H9 (cell line): ENCODE measurements around the gene NTNG2. TPM values are rescaled to one million over a fixed set of nuclear protein-coding genes. Genes with fewer than 3 reads are reported as not detected.

Source experiments
- DNase-seq: peaks from one replicate; pipeline ENCODE4 v3.0.0-alpha.2; 2017
- H2AFZ ChIP-seq: one replicate; pipeline ENCODE4 v1.6.1; 2013; ENCODE audit warnings: mild to moderate bottlenecking, low read length, control low read depth, moderate library complexity
- H2AK5ac ChIP-seq: 2 replicates; pipeline ENCODE4 v1.6.1; 2013; ENCODE audit warnings: low read length, control low read depth, mixed read lengths; ENCODE audit not compliant: insufficient read length
- H2BK120ac ChIP-seq: one replicate; pipeline ENCODE4 v1.6.1; 2013; ENCODE audit warnings: low read depth, mild to moderate bottlenecking, low read length, control low read depth, inconsistent platforms; ENCODE audit not compliant: poor library complexity, severe bottlenecking
- H2BK12ac ChIP-seq: 2 replicates; pipeline ENCODE4 v1.6.1; 2013; ENCODE audit warnings: low read length, control low read depth, mixed read lengths, low read depth; ENCODE audit not compliant: insufficient read length
- H2BK15ac ChIP-seq: 2 replicates; pipeline ENCODE4 v1.6.1; 2013; ENCODE audit warnings: low read depth, low read length, control low read depth
- H2BK20ac ChIP-seq: one replicate; pipeline ENCODE4 v1.6.1; 2013; ENCODE audit warnings: low read depth, mild to moderate bottlenecking, low read length, control low read depth, inconsistent platforms; ENCODE audit not compliant: poor library complexity, severe bottlenecking
- H2BK5ac ChIP-seq: 2 replicates; pipeline ENCODE4 v1.6.1; 2013; ENCODE audit warnings: low read length, control low read depth, mixed read lengths; ENCODE audit not compliant: insufficient read length
- H3K14ac ChIP-seq: 2 replicates; pipeline ENCODE4 v1.6.1; 2013; ENCODE audit warnings: low read length, control low read depth; ENCODE audit not compliant: insufficient read depth
- H3K18ac ChIP-seq: 2 replicates; pipeline ENCODE4 v1.6.1; 2013; ENCODE audit warnings: low read depth, mild to moderate bottlenecking, mixed read lengths, low read length, control low read depth; ENCODE audit not compliant: insufficient read length
- H3K23ac ChIP-seq: 2 replicates; pipeline ENCODE4 v1.6.1; 2013; ENCODE audit warnings: low read length, control low read depth, mixed read lengths, low read depth; ENCODE audit not compliant: insufficient read length
- H3K23me2 ChIP-seq: 2 replicates; pipeline ENCODE4 v1.6.1; 2013; ENCODE audit warnings: low read depth, mild to moderate bottlenecking, mixed read lengths, low read length, control low read depth; ENCODE audit not compliant: insufficient read length, poor library complexity, severe bottlenecking
- H3K27ac ChIP-seq: 2 replicates; pipeline ENCODE4 v1.5.1; 2013; ENCODE audit warnings: low read length, control low read depth, mixed read lengths, low read depth; ENCODE audit not compliant: insufficient read length
- H3K27me3 ChIP-seq: 2 replicates; pipeline ENCODE4 v1.6.1; 2013; ENCODE audit warnings: low read length, control low read depth, inconsistent platforms; ENCODE audit not compliant: insufficient read depth
- H3K4ac ChIP-seq: 2 replicates; pipeline ENCODE4 v1.6.1; 2013; ENCODE audit warnings: low read depth, mild to moderate bottlenecking, control low read depth, inconsistent platforms, low read length, moderate library complexity
- H3K4me1 ChIP-seq: 2 replicates; pipeline ENCODE4 v1.6.1; 2013; ENCODE audit warnings: low read length, control low read depth, inconsistent platforms; ENCODE audit not compliant: insufficient read depth
- H3K4me2 ChIP-seq: 2 replicates; pipeline ENCODE4 v1.6.1; 2013; ENCODE audit warnings: low read length, control low read depth, mixed read lengths; ENCODE audit not compliant: insufficient read length, insufficient read depth
- H3K56ac ChIP-seq: 2 replicates; pipeline ENCODE4 v1.6.1; 2013; ENCODE audit warnings: low read depth, mild to moderate bottlenecking, mixed read lengths, low read length, control low read depth; ENCODE audit not compliant: insufficient read length
- H3K79me1 ChIP-seq: 2 replicates; pipeline ENCODE4 v1.6.1; 2013; ENCODE audit warnings: low read depth, mild to moderate bottlenecking, moderate library complexity, low read length, control low read depth, inconsistent platforms; ENCODE audit not compliant: insufficient read depth, poor library complexity, severe bottlenecking
- H3K79me2 ChIP-seq: 2 replicates; pipeline ENCODE4 v1.6.1; 2013; ENCODE audit warnings: low read length, control low read depth, inconsistent platforms; ENCODE audit not compliant: insufficient read depth
- H3K9ac ChIP-seq: 2 replicates; pipeline ENCODE4 v1.6.1; 2013; ENCODE audit warnings: low read length, control low read depth, mixed read lengths; ENCODE audit not compliant: insufficient read length; ENCODE audit errors: extremely low read depth
- H3K9me3 ChIP-seq: one replicate; pipeline ENCODE4 v1.6.1; 2013; ENCODE audit warnings: low read depth, low read length, inconsistent platforms; ENCODE audit not compliant: control insufficient read depth
- H3T11ph ChIP-seq: one replicate; pipeline ENCODE4 v1.6.1; 2013; ENCODE audit warnings: mild to moderate bottlenecking, low read length, control low read depth, inconsistent platforms
- H4K20me1 ChIP-seq: one replicate; pipeline ENCODE4 v1.6.1; 2013; ENCODE audit not compliant: control insufficient read depth, insufficient read length, insufficient read depth
- H4K5ac ChIP-seq: 2 replicates; pipeline ENCODE4 v1.6.1; 2013; ENCODE audit warnings: low read depth, mild to moderate bottlenecking, mixed read lengths, low read length, control low read depth; ENCODE audit not compliant: insufficient read length
- H4K8ac ChIP-seq: replicated peaks from 2 replicates; pipeline ENCODE4 v1.6.1; 2013; ENCODE audit warnings: low read length, control low read depth, mixed read lengths, low read depth; ENCODE audit not compliant: insufficient read length
- H4K91ac ChIP-seq: 2 replicates; pipeline ENCODE4 v1.6.1; 2013; ENCODE audit warnings: low read depth, mild to moderate bottlenecking, moderate library complexity, mixed read lengths, low read length, control low read depth; ENCODE audit not compliant: insufficient read length
- H3K27ac Mint-ChIP-seq, 3 experiments: 2 replicates in 2 of 3; 3 replicates in 1 of 3; pipeline ENCODE4 v1.8.0; 2020 to 2021; ENCODE audit warnings: mixed read lengths in 3 of 3, mild to moderate bottlenecking in 1 of 3, moderate library complexity in 1 of 3
- H3K27me3 Mint-ChIP-seq: 2 replicates; pipeline ENCODE4 v1.8.0; 2021; ENCODE audit warnings: low read depth, mild to moderate bottlenecking, moderate library complexity, mixed read lengths
- H3K36me3 Mint-ChIP-seq, 3 experiments: 2 replicates in 2 of 3; 3 replicates in 1 of 3; pipeline ENCODE4 v1.8.0; 2020 to 2021; ENCODE audit warnings: low read depth in 3 of 3, mixed read lengths in 3 of 3; ENCODE audit not compliant: insufficient read depth in 1 of 3
- H3K4me1 Mint-ChIP-seq, 2 experiments: 2 replicates each; pipeline ENCODE4 v1.8.0; 2020; ENCODE audit warnings: mixed read lengths in 2 of 2
- H3K4me3 Mint-ChIP-seq, 2 experiments: 2 replicates in 1 of 2; 3 replicates in 1 of 2; pipeline ENCODE4 v1.8.0; 2020 to 2021; ENCODE audit warnings: mild to moderate bottlenecking in 2 of 2, mixed read lengths in 2 of 2, moderate library complexity in 1 of 2
- H3K9me3 Mint-ChIP-seq, 2 experiments: 2 replicates in 1 of 2; 3 replicates in 1 of 2; pipeline ENCODE4 v1.8.0; 2020; ENCODE audit warnings: mild to moderate bottlenecking in 2 of 2, mixed read lengths in 2 of 2, moderate library complexity in 1 of 2
- WGBS: extraction: QIAGEN DNeasy Blood & Tissue Kit; methylation state at CpG from one replicate; pipeline ENCODE4 v1.1.7; 2013; ENCODE audit warnings: missing lambda C conversion rate, low lambda C conversion rate, mixed read lengths; ENCODE audit not compliant: insufficient read length; ENCODE audit errors: extremely low coverage; 5-methylcytosine and 5-hydroxymethylcytosine counted together
- total RNA-seq: library from RNA; stranded (reverse); gene quantifications from 2 replicates; pipeline ENCODE4 v1.2.1, GENCODE V29; 2021
- TF ChIP-seq, protein P1 (sequence below): fragments of 200-600 bp; sonication (generic); conservative IDR thresholded peaks from 3 replicates; pipeline ENCODE4 v1.8.0; 2021; ENCODE audit warnings: antibody characterized with exemption, mild to moderate bottlenecking

NTNG2 gene
- total RNA-seq, 1 experiment from 2014 or later = 0.52 TPM

DNA sequence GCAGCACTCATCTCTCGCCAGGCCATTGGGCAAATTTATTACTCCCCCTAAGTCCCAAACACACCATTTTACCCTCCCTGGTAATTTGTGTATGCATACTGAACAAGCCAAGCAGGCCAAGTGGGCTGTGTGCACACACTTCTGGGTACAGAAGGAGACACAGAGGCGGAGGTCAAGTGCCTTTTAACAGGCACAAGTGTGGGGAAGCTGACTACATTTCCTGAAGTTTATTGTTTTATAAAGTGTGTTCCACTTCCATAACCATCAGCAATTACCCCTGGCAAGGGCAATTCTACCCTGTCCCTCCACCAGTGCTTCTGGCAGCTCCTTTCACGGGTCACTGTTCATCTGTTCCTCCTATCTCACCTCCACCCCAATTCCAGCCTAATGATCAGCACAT lies 99.0 kb downstream of the NTNG2 start:
- Histone ChIP-seq H3K79me1 (no peaks in the 10 kb centered on the region), H3K23me2 (no peaks in the 10 kb centered on the region), H3K4ac (no peak overlapping the region), H2BK20ac (no peak overlapping the region), H3K4me1 (no peaks in the 10 kb centered on the region), H2BK12ac (no peak overlapping the region), H4K5ac (no peak overlapping the region), H3K4me2 (no peak overlapping the region), H2BK120ac (no peak overlapping the region), H3K27ac (no peak overlapping the region), H3K9ac (no peak overlapping the region), H4K8ac (no peak overlapping the region), H3T11ph (no peak overlapping the region), H3K18ac (no peak overlapping the region), H3K56ac (no peak overlapping the region), H4K91ac (no peak overlapping the region), H3K14ac (no peak overlapping the region), H2AK5ac (no peak overlapping the region), H2AFZ (no peak overlapping the region), H3K79me2 (no peaks in the 10 kb centered on the region), H3K27me3 (no peaks in the 10 kb centered on the region), H2BK5ac (no peak overlapping the region), H4K20me1 (no peaks in the 10 kb centered on the region), H3K9me3 (no peaks in the 10 kb centered on the region), H3K23ac (no peak overlapping the region), H2BK15ac (no peak overlapping the region)
- Mint-ChIP-seq H3K27ac (no peak overlapping the region), H3K9me3 (no peaks in the 10 kb centered on the region), H3K36me3 (peaks cover 5 to 40% (median 23%) of the 10 kb centered on the region in 3 experiments; a peak in 6 of 7 replicates), H3K27me3 (peaks cover 2% of the 10 kb centered on the region), H3K4me1 (0 out of 4 replicates have a peak, but pooled peaks cover 0 to 4% of the 10 kb centered on the region in 2 experiments), H3K4me3 (no peak overlapping the region)
- TF ChIP-seq, protein P1, sequence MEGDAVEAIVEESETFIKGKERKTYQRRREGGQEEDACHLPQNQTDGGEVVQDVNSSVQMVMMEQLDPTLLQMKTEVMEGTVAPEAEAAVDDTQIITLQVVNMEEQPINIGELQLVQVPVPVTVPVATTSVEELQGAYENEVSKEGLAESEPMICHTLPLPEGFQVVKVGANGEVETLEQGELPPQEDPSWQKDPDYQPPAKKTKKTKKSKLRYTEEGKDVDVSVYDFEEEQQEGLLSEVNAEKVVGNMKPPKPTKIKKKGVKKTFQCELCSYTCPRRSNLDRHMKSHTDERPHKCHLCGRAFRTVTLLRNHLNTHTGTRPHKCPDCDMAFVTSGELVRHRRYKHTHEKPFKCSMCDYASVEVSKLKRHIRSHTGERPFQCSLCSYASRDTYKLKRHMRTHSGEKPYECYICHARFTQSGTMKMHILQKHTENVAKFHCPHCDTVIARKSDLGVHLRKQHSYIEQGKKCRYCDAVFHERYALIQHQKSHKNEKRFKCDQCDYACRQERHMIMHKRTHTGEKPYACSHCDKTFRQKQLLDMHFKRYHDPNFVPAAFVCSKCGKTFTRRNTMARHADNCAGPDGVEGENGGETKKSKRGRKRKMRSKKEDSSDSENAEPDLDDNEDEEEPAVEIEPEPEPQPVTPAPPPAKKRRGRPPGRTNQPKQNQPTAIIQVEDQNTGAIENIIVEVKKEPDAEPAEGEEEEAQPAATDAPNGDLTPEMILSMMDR = no peak
- WGBS = no CpG with 5 or more reads among the region's 3 CpGs
- DNase-seq = no peak
